K562 (cell line): Measurements from ENCODE around the gene MAPRE2. TPM values are rescaled to one million over a fixed set of nuclear protein-coding genes. Genes with fewer than 3 reads are reported as not detected.

Experiments
- ATAC-seq: fragments of 200-7000 bp; cut with Tn5 transposase; 3 replicates; pipeline ENCODE4 v1.9.1; 2020; ENCODE audit warnings: moderate library complexity
- BruUV-seq: library from RNA; stranded (reverse); fragments of 400-500 nt; replicated peaks from 2 replicates; lab custom pipeline; 2021; lab: Mats Ljungman, UMichigan
- CTCF ChIA-PET: fragments of 300-600 bp; formaldehyde crosslinking; extraction: SDS; loops from one replicate; lab custom pipeline; 2021; ENCODE audit warnings: low intra/inter-chr PET ratio; lab: Yijun Ruan, JAX
- POLR2A ChIA-PET: fragments of 300-600, 350-650 bp; sonication (Branson Sonifier 250); formaldehyde crosslinking; extraction: SDS; loops from one replicate; lab custom pipeline; 2021; ENCODE audit warnings: antibody characterized with exemption, inconsistent platforms; lab: Yijun Ruan, JAX
- DNase-seq, 4 experiments: peaks; one replicate each; pipeline versions ENCODE4 v3.0.0 to v3.0.0-alpha.2; 2011 to 2018; ENCODE audit warnings: low spot score in 3 of 4, mixed read lengths in 3 of 4; ENCODE audit errors: extremely low read depth in 1 of 4
- FAIRE-seq: peaks from 2 replicates; lab custom pipeline; 2011; peaks lifted over from hg19 to GRCh38; lab: Jason Lieb, UNC
- H2AFZ ChIP-seq: 2 replicates; pipeline ENCODE4 v1.6.0; 2011; ENCODE audit warnings: low read depth, low read length, control low read depth, inconsistent platforms
- H3K27ac ChIP-seq: fragments of 200-600 bp; 3 replicates; pipeline ENCODE4 v1.8.0; 2011; ENCODE audit warnings: low read depth, mild to moderate bottlenecking, control low read depth, inconsistent platforms, low read length, moderate library complexity, mixed read lengths; ENCODE audit errors: extremely low read depth
- H3K27me3 ChIP-seq, 2 experiments: fragments of 300-600 bp in 1 of 2; 2 replicates in 1 of 2; 3 replicates in 1 of 2; pipeline versions ENCODE4 v1.6.0 to v1.8.0; 2011; ENCODE audit warnings: inconsistent platforms in 2 of 2, low read length in 2 of 2, mild to moderate bottlenecking in 1 of 2, mixed read lengths in 1 of 2, moderate library complexity in 1 of 2; ENCODE audit not compliant: control insufficient read depth in 2 of 2, insufficient read depth in 2 of 2
- H3K36me3 ChIP-seq: fragments of 300-600 bp; 3 replicates; pipeline ENCODE4 v1.8.0; 2011; ENCODE audit warnings: mild to moderate bottlenecking, low read length, inconsistent platforms; ENCODE audit not compliant: control insufficient read depth, insufficient read depth
- H3K4me1 ChIP-seq, 2 experiments: fragments of 200-600 bp in 1 of 2; replicated peaks in 1 of 2; 2 replicates in 1 of 2; 3 replicates in 1 of 2; pipeline versions ENCODE4 v1.5.1 to v1.8.0; 2011; ENCODE audit warnings: inconsistent platforms in 2 of 2, low read length in 2 of 2, mild to moderate bottlenecking in 1 of 2, mixed read lengths in 1 of 2, moderate library complexity in 1 of 2; ENCODE audit not compliant: control insufficient read depth in 2 of 2, insufficient read depth in 2 of 2
- H3K4me2 ChIP-seq: 2 replicates; pipeline ENCODE4 v1.6.1; 2011; ENCODE audit warnings: low read length, control low read depth, inconsistent platforms, mixed read lengths; ENCODE audit not compliant: insufficient read depth
- H3K4me3 ChIP-seq: fragments of 200-600 bp; sonication (generic), shearing (Covaris generic); 2 replicates; pipeline ENCODE4 v1.5.1; 2016; ENCODE audit warnings: control low read depth, inconsistent platforms
- H3K79me2 ChIP-seq: fragments of 200-600 bp; 3 replicates; pipeline ENCODE4 v1.8.0; 2011; ENCODE audit warnings: low read length, inconsistent platforms; ENCODE audit not compliant: control insufficient read depth, insufficient read depth
- H3K9ac ChIP-seq, 2 experiments: 2 replicates each; pipeline versions ENCODE4 v1.6.0 to v1.6.1; 2011; ENCODE audit warnings: low read depth in 2 of 2, low read length in 2 of 2, control low read depth in 1 of 2, inconsistent platforms in 1 of 2, mild to moderate bottlenecking in 1 of 2, mixed read lengths in 1 of 2; ENCODE audit not compliant: insufficient read depth in 1 of 2
- H3K9me1 ChIP-seq: one replicate; pipeline ENCODE4 v1.6.0; 2011; ENCODE audit warnings: inconsistent platforms, mild to moderate bottlenecking, low read length, moderate library complexity; ENCODE audit not compliant: control insufficient read depth, insufficient read depth
- H3K9me3 ChIP-seq: replicated peaks from 2 replicates; pipeline ENCODE4 v1.5.1; 2011; ENCODE audit warnings: low read depth, low read length, inconsistent platforms; ENCODE audit not compliant: control insufficient read depth, insufficient read depth
- H4K20me1 ChIP-seq: replicated peaks from 2 replicates; pipeline ENCODE4 v1.6.1; 2011; ENCODE audit warnings: low read length, inconsistent platforms, mixed read lengths; ENCODE audit not compliant: control insufficient read depth, insufficient read depth
- FOXK2 ChIP-seq, 2 experiments: fragments of 450-650 bp; IDR thresholded peaks in 1 of 2; conservative IDR thresholded peaks in 1 of 2; 2 replicates each; pipeline ENCODE4 v1.6.1; 2016; ENCODE audit warnings: low read depth in 2 of 2, mild to moderate bottlenecking in 1 of 2
- KAT8 ChIP-seq: fragments of 450-650 bp; IDR thresholded peaks from 2 replicates; pipeline ENCODE4 v1.6.1; 2016; ENCODE audit warnings: low read depth, mild to moderate bottlenecking
- MYC ChIP-seq, 2 experiments: fragments of 250-450 bp in 1 of 2; sonication (Bioruptor Pico) in 1 of 2; IDR thresholded peaks; 2 replicates each; pipeline versions ENCODE4 v1.5.1 to v1.6.1; 2012 to 2021; ENCODE audit warnings: low read depth in 2 of 2, borderline replicate concordance in 1 of 2, improper control_type of control experiment in 1 of 2, low read length in 1 of 2, mild to moderate bottlenecking in 1 of 2, moderate library complexity in 1 of 2
- NFIC ChIP-seq: fragments of 450-650 bp; IDR thresholded peaks from 2 replicates; pipeline ENCODE4 v1.6.1; 2017; ENCODE audit warnings: mild to moderate bottlenecking, inconsistent platforms
- RBBP5 ChIP-seq: fragments of 200-600 bp; sonication (generic); IDR thresholded peaks from 2 replicates; pipeline ENCODE4 v1.6.1; 2012; ENCODE audit warnings: borderline replicate concordance, mild to moderate bottlenecking, low read length, control low read depth, inconsistent platforms; ENCODE audit not compliant: insufficient read depth, poor library complexity, severe bottlenecking
- RBM15 ChIP-seq: fragments of 200-400 bp; formaldehyde crosslinking; IDR thresholded peaks from 2 replicates; pipeline ENCODE4 v1.6.1; 2018; ENCODE audit warnings: mild to moderate bottlenecking, low read length, moderate library complexity; ENCODE audit not compliant: insufficient read depth
- ZEB2 ChIP-seq: fragments of 450-650 bp; IDR thresholded peaks from 2 replicates; pipeline ENCODE4 v1.6.1; 2016
- ZNF146 ChIP-seq: IDR thresholded peaks from one replicate; pipeline ENCODE4 v1.6.1; 2018; ENCODE audit warnings: missing compliant biosample characterization; ENCODE audit not compliant: unreplicated experiment
- ZNF717 ChIP-seq: fragments of 250-450 bp; sonication (Bioruptor Pico); IDR thresholded peaks from 2 replicates; pipeline ENCODE4 v1.5.0; 2021
- ZNF76 ChIP-seq: fragments of 250-450 bp; sonication (Bioruptor Pico); IDR thresholded peaks from 2 replicates; pipeline ENCODE4 v1.4.0; 2020; ENCODE audit warnings: mild to moderate bottlenecking, moderate library complexity, borderline replicate concordance
- WGBS: fragments of 100-300 bp; shearing (Covaris generic); methylation state at CpG from one replicate; pipeline ENCODE4 v1.1.6; 2016; ENCODE audit warnings: low coverage, mixed read lengths; ENCODE audit not compliant: insufficient coverage; ENCODE audit errors: missing lambda C conversion rate; 5-methylcytosine and 5-hydroxymethylcytosine counted together
- in situ Hi-C: fragments of 300-500 bp; cut with MboI; formaldehyde crosslinking; loops from 4 replicates; pipeline ENCODE4 v1.15.0; 2018; ENCODE audit warnings: inconsistent platforms, mixed read lengths
- intact Hi-C: fragments of 100-400 bp; cut with micrococcal nuclease; formaldehyde crosslinking; loops from 2 replicates; pipeline ENCODE4 v1.14.2; 2022
- polyA plus RNA-seq, 8 experiments: library from polyadenylated mRNA; depleted of rRNA in 4 of 8; stranded (reverse) in 5 of 8; unstranded in 3 of 8; fragments of >200 nt; fragmentation: Nextera tagmentation in 2 of 8; fragmentation: Illumina TruSeq in 1 of 8; extraction: Ambion mirVana in 2 of 8; extraction: Trizol in 1 of 8; gene quantifications; 2 replicates each; pipeline versions ENCODE4 v1.2.1 to v1.2.3, GENCODE V29; 2011 to 2014; ENCODE audit warnings: inconsistent platforms in 1 of 8, missing spikeins in 1 of 8
- total RNA-seq, 7 experiments: library from RNA; depleted of rRNA in 6 of 7; stranded (reverse); fragments of >200 nt in 6 of 7; fragmentation: Illumina TruSeq in 2 of 7; extraction: Trizol in 2 of 7; gene quantifications; 2 replicates each; pipeline versions ENCODE4 v1.2.1 to v1.2.3, GENCODE V29; 2011 to 2021; ENCODE audit warnings: low replicate concordance in 1 of 7

MAPRE2 gene
- total and polyA plus RNA-seq, 9 of the 15 experiments (the other 6 are each of a cell fraction or from before 2014, with no cell fraction given) = 32.3 to 70.7 (median 40.7) TPM

- Histone ChIP-seq H3K27me3 (no peaks in the 10 kb centered on the region), H3K4me1 (peaks cover 0 to 17% of the 10 kb centered on the region in 2 experiments; a peak in 4 of 5 replicates), H3K9me3 (no peaks in the 10 kb centered on the region), H2AFZ (no peak overlapping the region)
- in situ Hi-C loops = no loop called here
- CTCF ChIA-PET = interaction anchor here (0.7 kb wide), 1 partner anchor 8 kb away, joined by 4 read pairs; no protein-coding TSS in a partner anchor
- TF ChIP-seq ZEB2 (no peak), ZNF717 (no peak), RBM15 (no peak), FOXK2 (conservative IDR thresholded peaks at IDR 0.05 in 1 of 2, IDR thresholded peaks at IDR 0.05 in 1 of 2; ENCODE audit: low read depth in 2 of 2) (no peak)
- TF ChIP-seq, all 486 proteins: peak for 0
- no peak for DNase-seq
- Histone ChIP-seq H3K4me3 (no peak overlapping the region), H3K9ac (no peak overlapping the region), H3K9me1 (peaks cover 4% of the 10 kb centered on the region), H3K27ac (no peak overlapping the region), H3K79me2 (peaks cover 50% of the 10 kb centered on the region), H4K20me1 (no peaks in the 10 kb centered on the region), H3K4me2 (no peak overlapping the region), H3K36me3 (no peaks in the 10 kb centered on the region)
- intact Hi-C loops = no loop called here
- POLR2A ChIA-PET = interaction anchor here (0.6 to 1.6 kb wide), 3 partner anchors 11 to 1216 kb away, joined by 3 to 4 read pairs (median 3); partner anchors contain the start of gene ZSCAN30
- FAIRE-seq = no peak
- 68% methylated on average over 4 of the region's 4 CpGs for WGBS
- BruUV-seq = no TSS peak
- no peak for ATAC-seq
Observed at GRCh38 chr18:35063875-35064690, 22.9 kb downstream of the MAPRE2 start.

- TF ChIP-seq ZNF76 (no peak), NFIC (no peak), RBBP5 (no peak), MYC (IDR thresholded peaks at IDR 0.05; ENCODE audit: low read depth, low read length) (no peak), MYC (CRISPR knock-in tag; IDR thresholded peaks at IDR 0.05; ENCODE audit: borderline replicate concordance, low read depth) (no peak), KAT8 (no peak), ZNF146 (CRISPR knock-in tag) (no peak)
- Histone ChIP-seq H3K4me2 (no peak overlapping the region), H3K9ac (no peak overlapping the region), H4K20me1 (no peaks in the 10 kb centered on the region), H3K36me3 (peaks cover 11% of the 10 kb centered on the region; the same call in 2 of the 3 replicates), H3K4me1 (peaks cover 0 to 6% of the 10 kb centered on the region in 2 experiments; a peak in 2 of 5 replicates), H3K27ac (no peak overlapping the region), H3K9me1 (no peaks in the 10 kb centered on the region), H2AFZ (no peak overlapping the region), H3K9me3 (no peaks in the 10 kb centered on the region), H3K27me3 (no peaks in the 10 kb centered on the region), H3K4me3 (no peak overlapping the region), H3K79me2 (0 out of 3 replicates have a peak, but pooled peaks cover 19% of the 10 kb centered on the region)
- no TSS peak for BruUV-seq
- intact Hi-C loops = no loop called here
- FAIRE-seq (no peak), DNase-seq (no peak), ATAC-seq (no peak)
- ChIA-PET CTCF (no interaction called here), POLR2A (no interaction called here)
- 70% methylated on average over 4 of the region's 4 CpGs for WGBS
- in situ Hi-C loops = no loop called here
Observed at GRCh38 chr18:35067454-35067853, 26.2 kb downstream of the MAPRE2 start.
